Stimulated activated CD8-positive, alpha-beta memory T cell treated with anti-CD3 and anti-CD28 coated beads, Interleukin-12 subunit alpha, Interleukin-12 subunit beta, amount 100 ng/mL, for 4 hours (primary cell): Measurements from ENCODE around the gene PDGFD.

Experiments
- DNase-seq: peaks from one replicate; pipeline ENCODE4 v3.0.0-alpha.2; 2020; ENCODE audit warnings: low read depth

Gene PDGFD

GRCh38 chr11:103920449-103920848 is 243.5 kb downstream of the PDGFD start:
- no peak for DNase-seq

GRCh38 chr11:103910721-103911120 is 253.2 kb downstream of the PDGFD start:
- DNase-seq: no peak

- no peak for DNase-seq
Measured at GRCh38 chr11:103907548-103908455, 256.1 kb downstream of the PDGFD start.

- no peak for DNase-seq
Measured at GRCh38 chr11:103907136-103907535, 256.8 kb downstream of the PDGFD start.

- DNase-seq: no peak
Measured at GRCh38 chr11:103906291-103906867, 257.6 kb downstream of the PDGFD start.

- DNase-seq: no peak
Measured at GRCh38 chr11:103904324-103904667, 259.7 kb downstream of the PDGFD start.

- DNase-seq: no peak
Measured at GRCh38 chr11:103903621-103904323, 260.2 kb downstream of the PDGFD start.

- DNase-seq: no peak
Measured at GRCh38 chr11:103902994-103903393, 261.0 kb downstream of the PDGFD start.

- no peak for DNase-seq
Measured at GRCh38 chr11:103901656-103902055, 262.3 kb downstream of the PDGFD start.

- no peak for DNase-seq
Measured at GRCh38 chr11:103898577-103899336, 265.2 kb downstream of the PDGFD start.

- DNase-seq: no peak
Measured at GRCh38 chr11:103898065-103898464, 265.9 kb downstream of the PDGFD start.

- DNase-seq: no peak
Measured at GRCh38 chr11:103897160-103897936, 266.6 kb downstream of the PDGFD start.

GRCh38 chr11:103895106-103895505 is 268.8 kb downstream of the PDGFD start:
- DNase-seq: no peak

GRCh38 chr11:103894673-103895072 is 269.3 kb downstream of the PDGFD start:
- DNase-seq: no peak

GRCh38 chr11:103894034-103894433 is 269.9 kb downstream of the PDGFD start:
- DNase-seq: no peak

- DNase-seq: no peak
Measured at GRCh38 chr11:103893371-103893770, 270.6 kb downstream of the PDGFD start.

- no peak for DNase-seq
Measured at GRCh38 chr11:103892603-103893002, 271.3 kb downstream of the PDGFD start.

GRCh38 chr11:103890654-103891053 is 273.3 kb downstream of the PDGFD start:
- no peak for DNase-seq

GRCh38 chr11:103889679-103890078 is 274.3 kb downstream of the PDGFD start:
- no peak for DNase-seq

GRCh38 chr11:103888541-103888951 is 275.4 kb downstream of the PDGFD start:
- DNase-seq: no peak

- DNase-seq: no peak
Measured at GRCh38 chr11:103887001-103887658, 276.8 kb downstream of the PDGFD start.
